Cardiac ventricle fibroblast (primary cell): Measurements from ENCODE around the gene WDR82. TPM values are rescaled to one million over a fixed set of nuclear protein-coding genes. Genes with fewer than 3 reads are reported as not detected.

Experiments
- total RNA-seq: library from RNA; depleted of rRNA; stranded (reverse); fragments of >200 nt; gene quantifications from 2 replicates; pipeline ENCODE4 v1.2.3, GENCODE V29; 2015

Gene WDR82
- total RNA-seq: 48.1 and 50.2 TPM in 2 replicates

DNA sequence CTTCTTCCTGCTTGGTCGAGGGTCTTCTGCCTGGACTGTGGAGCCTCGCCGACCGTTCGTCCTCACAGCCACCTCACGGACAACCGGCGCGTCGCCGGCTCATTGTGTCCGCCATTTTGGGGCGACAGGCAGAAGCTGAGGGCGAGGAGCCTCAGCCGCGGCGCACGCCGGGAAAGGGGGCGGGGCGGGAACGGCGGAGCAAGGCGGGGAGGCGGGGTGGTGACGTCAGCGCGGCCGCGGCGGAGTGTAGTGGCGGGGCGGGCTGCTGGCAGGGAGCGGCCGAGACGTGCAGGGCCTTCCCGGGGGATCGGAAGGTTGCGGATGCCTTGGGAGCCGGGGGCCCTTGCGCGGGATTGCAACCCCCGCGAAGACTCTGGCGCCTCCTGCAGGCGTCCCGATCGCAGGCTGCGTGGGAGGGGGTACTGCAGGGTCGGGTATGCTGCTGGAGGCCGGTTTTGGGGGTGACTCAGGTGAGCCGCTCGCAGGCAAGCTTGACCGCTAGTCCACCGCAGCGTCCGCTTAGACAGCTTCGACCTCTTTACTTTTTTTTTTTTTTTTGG is at the start of gene WDR82:
TSS of gene WDR82 (minus strand) at position 140 of the 560 bp plus-strand sequence. CDS start 288 bp downstream, outside the sequence.

GRCh38 chr3:52315977-52316764 is 37.7 kb upstream of the WDR82 start, which contains the start of gene DNAH1:
TSS of gene DNAH1 (plus strand) at chr3:52316319. CDS start at chr3:52322443, 6,124 bp downstream.

GRCh38 chr3:52245322-52246263 is 32.9 kb downstream of the WDR82 start, which contains the start of gene PPM1M:
TSS of gene PPM1M (plus strand) at chr3:52245759. CDS start at chr3:52245825, 66 bp downstream.

GRCh38 chr3:52238761-52239701 is 39.4 kb downstream of the WDR82 start, which contains the start of gene TWF2:
TSS of gene TWF2 (minus strand) at chr3:52239158. CDS start at chr3:52239016, 142 bp downstream.

DNA sequence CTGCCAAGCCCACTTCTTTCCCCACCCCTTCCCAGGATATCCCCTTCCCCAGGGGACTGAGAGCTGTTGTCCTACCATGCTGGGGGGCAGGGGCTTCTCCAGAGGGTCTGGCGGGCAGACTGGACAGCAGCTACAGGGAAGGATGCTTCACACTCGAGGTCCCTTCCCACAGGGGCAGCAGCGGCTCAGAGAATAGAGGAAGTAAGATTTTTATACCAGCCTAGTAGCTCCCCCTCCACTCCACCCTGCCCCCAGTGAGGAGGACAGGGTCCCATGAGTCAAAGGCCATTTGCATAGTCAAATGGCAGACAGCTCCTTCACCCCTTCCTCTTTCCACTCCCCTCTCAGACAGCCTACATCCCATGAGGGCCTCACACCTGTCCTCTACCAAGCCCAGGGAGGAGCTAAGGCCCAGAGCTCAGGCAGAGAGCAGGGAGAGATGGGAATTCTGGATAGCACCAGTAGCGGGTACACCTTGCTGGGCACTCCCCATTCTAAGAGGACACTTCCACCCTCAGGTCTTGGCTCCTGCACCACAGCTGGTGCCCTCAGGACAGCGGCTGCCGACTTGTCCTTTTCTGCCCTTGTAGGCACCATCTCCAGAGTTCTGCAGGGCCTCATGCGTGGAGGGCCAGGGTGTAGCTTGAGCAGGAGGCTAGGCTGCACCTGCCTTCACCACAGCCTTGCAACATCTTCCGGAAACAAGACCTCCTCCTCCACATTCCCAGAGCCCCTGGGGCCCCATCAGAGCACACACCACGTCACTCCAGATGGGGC is 52.8 kb downstream of the WDR82 start, which contains the start of gene TLR9:
TSS of gene TLR9 (minus strand) at position 194 of the 777 bp plus-strand sequence. CDS start at position 78, 116 bp downstream.

Other genes starting within 250 kb of the WDR82 start
- gene DUSP7, start 222.1 kb downstream of the WDR82 start, total RNA-seq: 8.9 and 12.9 TPM in 2 replicates
- 1.2 and 2.1 TPM in 2 replicates for gene POC1A, start 124.2 kb downstream of the WDR82 start, total RNA-seq
- gene ALAS1, start 80.5 kb downstream of the WDR82 start, total RNA-seq: 16.3 and 18.0 TPM in 2 replicates
- not detected in 2 replicates for gene TLR9, start 53.0 kb downstream of the WDR82 start, total RNA-seq
- gene TWF2, start 39.5 kb downstream of the WDR82 start, total RNA-seq: 81.2 and 92.4 TPM in 2 replicates
- 16.3 and 20.8 TPM in 2 replicates for gene PPM1M, start 32.9 kb downstream of the WDR82 start, total RNA-seq
- gene GLYCTK, start 9.2 kb upstream of the WDR82 start, total RNA-seq: 2.7 and 3.1 TPM in 2 replicates
- gene DNAH1, start 37.7 kb upstream of the WDR82 start, total RNA-seq: 1.9 and 8.8 TPM in 2 replicates
- 50.4 and 57.7 TPM in 2 replicates for gene BAP1, start 131.4 kb upstream of the WDR82 start, total RNA-seq
- 3.6 and 6.6 TPM in 2 replicates for gene PHF7, start 132.0 kb upstream of the WDR82 start, total RNA-seq
- 0.06 and 0.10 TPM in 2 replicates for gene SEMA3G, start 166.5 kb upstream of the WDR82 start, total RNA-seq
- 0.31 TPM in 1 of 2 replicates, not detected in the other for gene TNNC1, start 175.4 kb upstream of the WDR82 start, total RNA-seq
- gene NISCH, start 177.0 kb upstream of the WDR82 start, total RNA-seq: 38.9 and 44.1 TPM in 2 replicates
- 3.0 and 4.4 TPM in 2 replicates for gene STAB1, start 216.7 kb upstream of the WDR82 start, total RNA-seq